Stimulated activated CD4-positive, alpha-beta T cell treated with anti-CD3 and anti-CD28 coated beads, TNF-alpha, amount 100 ng/mL, for 1 hour (primary cell): ENCODE measurements around the gene C1orf210.

ENCODE experiments used
- DNase-seq, 3 donors: peaks; one replicate each; pipeline ENCODE4 v3.0.0-alpha.2; 2020; ENCODE audit warnings: low read depth in 3 of 3, low spot score in 1 of 3

The C1orf210 gene

DNA sequence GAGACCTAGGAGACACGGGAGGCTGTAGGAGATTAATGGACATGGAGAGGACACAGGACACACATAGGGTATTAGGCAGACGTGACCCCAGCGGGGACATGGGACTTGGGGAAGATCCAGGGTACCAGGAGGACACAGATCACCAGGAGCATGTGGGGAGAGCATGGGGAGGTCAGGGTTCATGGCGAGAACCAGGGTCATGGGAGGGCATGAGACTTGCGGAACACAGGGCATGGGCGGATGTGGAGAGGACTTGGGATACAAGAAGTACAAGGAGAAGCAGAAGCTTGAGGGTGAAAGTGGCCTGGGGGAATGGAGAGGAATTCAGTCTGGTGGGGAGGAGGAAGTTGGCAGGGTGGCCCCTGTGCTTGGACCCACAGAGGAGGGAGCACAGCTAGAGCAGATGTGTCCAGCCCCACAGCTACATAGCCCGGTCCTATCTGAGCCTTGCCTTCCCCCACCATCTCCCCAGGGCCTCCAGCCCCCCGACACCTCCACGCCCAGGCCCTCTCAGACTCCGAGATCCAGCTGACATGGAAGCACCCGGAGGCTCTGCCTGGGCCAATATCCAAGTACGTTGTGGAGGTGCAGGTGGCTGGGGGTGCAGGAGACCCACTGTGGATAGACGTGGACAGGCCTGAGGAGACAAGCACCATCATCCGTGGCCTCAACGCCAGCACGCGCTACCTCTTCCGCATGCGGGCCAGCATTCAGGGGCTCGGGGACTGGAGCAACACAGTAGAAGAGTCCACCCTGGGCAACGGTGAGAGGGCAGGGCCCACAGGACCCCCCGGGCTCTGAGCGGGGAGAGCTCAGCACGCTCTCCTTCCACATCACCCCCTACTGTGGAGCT is 27.5 kb upstream of the C1orf210 start:
- no peak for DNase-seq

DNA sequence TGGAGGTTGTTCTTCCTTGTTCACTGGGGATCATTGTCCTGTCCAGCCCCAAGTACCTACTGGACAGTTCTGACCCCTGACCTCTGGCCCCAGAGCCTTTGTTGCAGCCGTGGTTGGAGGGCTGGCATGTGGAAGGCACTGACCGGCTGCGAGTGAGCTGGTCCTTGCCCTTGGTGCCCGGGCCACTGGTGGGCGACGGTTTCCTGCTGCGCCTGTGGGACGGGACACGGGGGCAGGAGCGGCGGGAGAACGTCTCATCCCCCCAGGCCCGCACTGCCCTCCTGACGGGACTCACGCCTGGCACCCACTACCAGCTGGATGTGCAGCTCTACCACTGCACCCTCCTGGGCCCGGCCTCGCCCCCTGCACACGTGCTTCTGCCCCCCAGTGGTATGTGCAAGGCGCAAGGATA is 26.8 kb upstream of the C1orf210 start:
- no peak for DNase-seq

DNA sequence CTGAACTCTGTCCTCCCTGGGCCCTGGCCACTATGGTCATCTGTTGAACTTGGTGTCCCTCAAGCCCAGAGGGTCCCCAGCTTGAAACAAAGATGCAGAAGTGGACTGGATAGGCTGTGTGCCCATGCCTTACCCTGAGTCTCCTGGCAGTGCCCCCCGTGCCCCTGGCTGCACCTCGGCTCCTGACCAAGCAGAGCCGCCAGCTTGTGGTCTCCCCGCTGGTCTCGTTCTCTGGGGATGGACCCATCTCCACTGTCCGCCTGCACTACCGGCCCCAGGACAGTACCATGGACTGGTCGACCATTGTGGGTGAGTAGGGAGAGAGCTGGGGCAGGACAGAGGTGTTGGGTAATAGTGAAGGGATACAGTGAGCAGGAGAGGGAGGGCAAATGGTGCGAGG is 26.1 kb upstream of the C1orf210 start:
- no peak for DNase-seq

DNA sequence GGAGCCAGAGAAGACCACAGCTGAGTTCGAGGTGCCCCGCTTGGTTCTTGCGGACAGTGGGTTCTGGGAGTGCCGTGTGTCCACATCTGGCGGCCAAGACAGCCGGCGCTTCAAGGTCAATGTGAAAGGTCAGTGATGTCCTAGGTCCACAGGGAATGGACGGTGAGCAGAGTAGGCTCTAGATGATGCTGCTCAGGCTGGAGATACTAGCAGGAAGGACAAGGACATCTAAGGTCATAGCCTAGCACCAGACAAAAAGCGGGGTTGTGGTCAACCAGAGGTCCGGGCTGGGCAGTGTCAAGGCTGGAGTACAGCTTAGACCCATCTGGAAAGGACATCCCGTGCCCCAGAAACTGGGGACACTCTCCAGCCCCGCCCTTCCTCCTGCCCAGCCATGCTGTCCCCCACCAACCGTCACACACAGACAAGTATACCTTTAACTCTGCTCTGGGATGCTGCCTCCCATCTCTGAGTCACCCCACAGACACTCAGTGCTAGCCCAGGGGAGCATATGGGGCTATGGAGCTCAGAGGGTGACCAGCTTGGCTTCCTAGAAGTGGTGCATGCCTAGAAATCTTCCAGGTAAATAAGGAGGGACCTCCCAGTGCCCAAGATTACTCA is 24.1 kb upstream of the C1orf210 start:
- DNase-seq, result no peak

DNA sequence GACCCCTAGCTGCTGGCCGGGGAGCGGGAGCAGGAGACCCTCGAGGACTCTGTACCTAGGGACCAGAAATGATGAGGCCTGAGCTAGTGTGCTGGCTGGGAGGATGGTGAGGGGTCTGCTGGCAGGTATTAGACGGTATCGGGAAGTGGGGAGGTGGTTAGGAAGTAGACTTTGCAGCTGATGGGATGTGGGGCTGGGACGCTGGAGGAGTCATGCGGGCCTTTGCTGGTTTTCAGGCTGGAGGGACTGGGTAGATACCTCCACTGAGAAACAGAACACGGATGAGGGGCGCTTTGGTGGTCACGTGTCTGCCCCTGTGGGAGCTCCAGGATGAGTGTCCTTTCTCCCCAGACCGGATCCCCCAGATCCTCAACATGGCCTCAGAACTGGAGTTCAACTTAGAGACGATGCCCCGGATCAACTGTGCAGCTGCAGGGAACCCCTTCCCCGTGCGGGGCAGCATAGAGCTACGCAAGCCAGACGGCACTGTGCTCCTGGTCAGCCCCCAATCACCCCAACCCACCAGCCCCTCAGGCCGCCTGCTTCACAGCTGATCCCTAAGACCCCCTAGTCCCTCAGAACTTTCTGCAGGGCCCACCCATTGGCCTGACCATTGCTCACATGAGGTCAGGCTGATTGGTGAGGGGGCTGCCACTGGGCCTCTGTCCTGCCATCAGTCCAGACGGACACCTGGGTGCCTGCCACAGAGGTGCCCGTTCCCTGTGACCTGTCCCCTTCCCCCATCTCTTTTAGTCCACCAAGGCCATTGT is 23.4 kb upstream of the C1orf210 start:
- no peak for DNase-seq

DNA sequence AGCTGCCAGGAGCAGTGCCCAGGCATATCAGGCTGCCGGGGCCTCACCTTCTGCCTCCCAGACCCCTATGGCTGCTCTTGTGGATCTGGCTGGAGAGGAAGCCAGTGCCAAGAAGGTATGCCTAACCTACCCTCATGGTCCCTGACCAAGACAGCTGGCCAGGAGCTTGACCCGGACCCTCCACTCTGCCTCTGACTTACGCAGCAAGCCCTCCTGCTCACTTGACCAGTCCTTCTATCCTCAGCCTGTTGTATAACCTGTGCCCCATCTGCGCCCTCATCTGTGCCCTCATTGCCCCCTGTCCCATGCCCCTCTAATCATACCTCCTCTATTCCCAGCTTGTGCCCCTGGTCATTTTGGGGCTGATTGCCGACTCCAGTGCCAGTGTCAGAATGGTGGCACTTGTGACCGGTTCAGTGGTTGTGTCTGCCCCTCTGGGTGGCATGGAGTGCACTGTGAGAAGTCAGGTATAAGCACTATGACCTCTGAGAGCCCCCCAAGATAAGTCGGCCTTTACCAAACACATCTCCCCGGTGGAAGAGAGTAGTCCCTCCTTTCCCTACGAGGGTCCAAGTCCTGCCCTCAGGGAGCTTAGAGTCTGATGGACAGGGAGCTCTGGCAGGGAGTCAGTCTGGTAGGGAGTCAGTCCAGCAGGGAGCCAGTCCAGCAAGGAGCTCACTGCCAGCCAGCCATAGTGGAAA is 22.2 kb upstream of the C1orf210 start:
- no peak for DNase-seq

DNA sequence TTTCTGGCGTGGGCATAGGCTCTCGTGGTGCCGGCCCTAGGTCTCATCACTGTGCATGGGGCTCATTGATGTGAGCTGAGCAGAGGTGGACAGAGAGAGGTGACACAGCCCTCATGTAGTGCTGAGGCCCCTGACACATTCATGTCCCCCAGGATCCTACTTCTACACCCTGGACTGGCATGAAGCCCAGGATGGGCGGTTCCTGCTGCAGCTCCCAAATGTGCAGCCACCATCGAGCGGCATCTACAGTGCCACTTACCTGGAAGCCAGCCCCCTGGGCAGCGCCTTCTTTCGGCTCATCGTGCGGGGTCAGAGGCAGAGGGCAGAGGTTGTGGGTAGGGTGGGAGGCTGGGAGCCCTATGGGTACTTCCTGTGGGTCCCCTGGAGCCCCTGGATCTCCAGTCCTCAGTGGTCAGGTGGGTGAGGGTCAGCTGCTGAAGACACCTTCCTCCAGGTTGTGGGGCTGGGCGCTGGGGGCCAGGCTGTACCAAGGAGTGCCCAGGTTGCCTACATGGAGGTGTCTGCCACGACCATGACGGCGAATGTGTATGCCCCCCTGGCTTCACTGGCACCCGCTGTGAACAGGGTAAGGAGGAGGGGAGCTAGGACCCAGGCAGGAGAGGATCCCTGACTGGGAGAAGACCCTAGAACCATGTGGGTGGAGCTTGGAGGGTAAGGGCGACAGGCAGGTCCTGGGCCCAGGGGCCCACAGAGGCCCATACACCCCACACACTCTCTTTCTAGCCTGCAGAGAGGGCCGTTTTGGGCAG is 21.5 kb upstream of the C1orf210 start:
- DNase-seq, result no peak

DNA sequence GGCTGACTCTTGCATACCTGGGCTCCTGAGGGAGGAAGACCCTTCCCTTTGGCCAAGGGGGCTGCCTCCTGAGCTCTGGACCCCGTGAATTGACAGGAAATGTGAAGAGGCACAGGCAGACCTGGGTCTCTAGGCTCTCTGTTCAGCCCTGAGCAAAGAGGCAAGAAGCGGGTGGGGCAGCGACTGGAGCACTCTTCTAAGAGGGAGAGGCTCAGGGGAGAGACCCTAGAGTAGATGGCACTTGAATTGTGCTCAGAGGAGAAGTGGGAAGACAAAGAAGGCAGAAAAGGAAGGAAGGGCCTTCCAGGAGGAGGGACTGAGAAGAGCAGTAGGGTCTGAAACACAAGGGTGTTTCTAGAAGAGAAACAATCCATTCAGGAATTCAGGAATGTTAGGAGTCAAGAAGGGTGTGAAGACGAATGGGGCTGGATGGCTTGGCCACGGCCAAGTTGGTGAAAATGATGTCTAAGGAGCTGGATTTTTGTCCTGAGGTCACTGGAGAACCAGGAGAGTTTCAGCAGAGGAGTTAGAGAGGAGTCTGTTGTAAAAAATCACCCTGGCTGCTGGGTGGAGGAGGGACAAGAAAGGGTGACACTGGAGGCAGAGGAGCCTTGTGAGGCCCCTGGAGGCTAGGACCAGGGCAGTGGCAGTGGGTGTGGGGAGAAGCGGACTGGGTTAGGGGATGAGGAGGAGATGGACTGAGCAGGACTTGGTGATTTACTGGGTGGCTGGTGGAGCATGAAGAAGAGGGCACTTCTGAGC is 20.7 kb upstream of the C1orf210 start:
- no peak for DNase-seq

DNA sequence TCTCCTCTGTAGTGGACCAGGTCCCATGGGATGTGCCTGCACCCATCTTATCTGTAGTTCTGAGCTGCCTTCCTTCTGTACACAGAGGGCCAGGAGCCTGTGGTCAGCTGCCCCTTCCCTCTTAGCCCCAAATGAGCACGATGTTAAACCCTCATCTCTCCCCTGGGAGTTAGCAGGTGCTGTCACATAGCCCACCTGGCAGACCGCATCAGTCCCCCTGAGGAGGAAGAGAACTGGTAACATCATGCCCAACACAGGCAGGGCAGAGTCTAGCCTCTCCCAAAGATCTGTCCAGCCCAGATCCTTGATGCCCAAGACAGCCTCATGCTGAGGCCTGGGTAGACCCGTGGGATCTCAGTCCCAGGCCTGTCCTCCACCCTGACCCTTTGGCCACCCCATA is 20.1 kb upstream of the C1orf210 start:
- no peak for DNase-seq

DNA sequence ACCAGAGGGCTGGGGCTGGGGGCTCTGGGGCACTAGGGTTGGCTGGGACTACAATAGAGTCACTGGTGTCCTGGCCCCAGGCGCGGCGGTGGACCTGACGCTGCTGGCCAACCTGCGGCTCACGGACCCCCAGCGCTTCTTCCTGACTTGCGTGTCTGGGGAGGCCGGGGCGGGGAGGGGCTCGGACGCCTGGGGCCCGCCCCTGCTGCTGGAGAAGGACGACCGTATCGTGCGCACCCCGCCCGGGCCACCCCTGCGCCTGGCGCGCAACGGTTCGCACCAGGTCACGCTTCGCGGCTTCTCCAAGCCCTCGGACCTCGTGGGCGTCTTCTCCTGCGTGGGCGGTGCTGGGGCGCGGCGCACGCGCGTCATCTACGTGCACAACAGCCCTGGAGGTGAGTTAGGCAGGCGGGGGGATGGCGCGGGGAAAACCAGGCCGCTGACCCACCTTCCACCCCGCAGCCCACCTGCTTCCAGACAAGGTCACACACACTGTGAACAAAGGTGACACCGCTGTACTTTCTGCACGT is 19.5 kb upstream of the C1orf210 start:
- DNase-seq, result no peak

DNA sequence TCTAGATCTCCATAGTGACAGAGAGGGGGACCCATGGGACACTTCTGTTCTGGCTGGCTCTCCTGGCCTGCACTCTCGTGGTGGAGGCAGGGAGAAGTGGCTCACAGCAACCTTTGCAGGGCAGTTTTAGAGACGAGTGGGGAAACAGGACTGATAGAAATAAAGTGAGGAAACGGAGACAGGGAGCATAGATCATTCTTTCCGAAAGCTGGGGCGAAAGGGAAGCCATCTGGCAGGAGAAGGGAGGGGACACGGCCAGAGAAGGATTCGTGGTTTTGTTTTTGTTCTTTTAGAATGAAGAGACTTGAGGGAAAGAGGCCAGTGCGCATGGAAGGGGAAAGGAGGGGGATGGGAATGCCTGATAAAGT is 18.9 kb upstream of the C1orf210 start:
- no peak for DNase-seq

DNA sequence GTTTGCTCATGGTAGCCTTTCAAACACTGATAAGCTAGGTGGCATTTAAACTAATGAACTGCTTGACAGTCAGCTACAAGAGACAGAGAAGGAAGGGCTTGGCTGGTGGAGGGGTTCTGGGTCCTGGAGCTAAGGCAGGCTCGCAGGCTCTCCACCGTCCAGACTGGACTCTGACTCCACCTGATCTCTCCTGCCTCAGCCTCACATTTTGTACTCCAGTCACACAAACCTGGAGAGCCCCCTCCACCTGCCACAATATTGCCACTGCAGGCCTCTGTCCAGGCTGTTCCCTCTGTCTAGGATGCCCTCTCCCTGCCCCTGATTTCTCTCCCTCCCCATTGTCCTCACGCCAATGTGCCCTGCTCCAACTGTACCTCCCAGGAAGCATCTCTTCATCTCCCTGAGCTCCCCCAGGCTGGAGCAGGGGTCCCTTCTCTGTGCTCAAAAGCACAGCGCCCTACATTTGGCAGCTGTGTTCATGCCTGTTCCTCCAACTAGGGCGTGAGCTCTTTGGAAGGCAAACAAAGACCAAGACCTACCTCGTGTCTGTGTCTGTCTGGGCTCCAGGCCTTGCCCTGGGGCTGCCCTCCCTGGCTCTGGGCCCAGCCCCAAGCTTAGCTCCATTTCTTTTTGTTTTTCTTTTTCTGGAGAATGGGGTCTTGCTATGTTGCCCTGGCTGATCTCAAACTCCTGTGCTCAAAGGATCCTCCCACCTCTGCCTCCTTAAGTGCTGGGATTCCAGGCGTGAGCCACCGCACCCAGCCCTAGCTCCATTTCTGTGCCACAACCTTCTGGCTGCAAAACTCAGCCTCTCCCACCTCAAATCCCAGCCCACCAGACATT is 18.3 kb upstream of the C1orf210 start:
- no peak for DNase-seq

DNA sequence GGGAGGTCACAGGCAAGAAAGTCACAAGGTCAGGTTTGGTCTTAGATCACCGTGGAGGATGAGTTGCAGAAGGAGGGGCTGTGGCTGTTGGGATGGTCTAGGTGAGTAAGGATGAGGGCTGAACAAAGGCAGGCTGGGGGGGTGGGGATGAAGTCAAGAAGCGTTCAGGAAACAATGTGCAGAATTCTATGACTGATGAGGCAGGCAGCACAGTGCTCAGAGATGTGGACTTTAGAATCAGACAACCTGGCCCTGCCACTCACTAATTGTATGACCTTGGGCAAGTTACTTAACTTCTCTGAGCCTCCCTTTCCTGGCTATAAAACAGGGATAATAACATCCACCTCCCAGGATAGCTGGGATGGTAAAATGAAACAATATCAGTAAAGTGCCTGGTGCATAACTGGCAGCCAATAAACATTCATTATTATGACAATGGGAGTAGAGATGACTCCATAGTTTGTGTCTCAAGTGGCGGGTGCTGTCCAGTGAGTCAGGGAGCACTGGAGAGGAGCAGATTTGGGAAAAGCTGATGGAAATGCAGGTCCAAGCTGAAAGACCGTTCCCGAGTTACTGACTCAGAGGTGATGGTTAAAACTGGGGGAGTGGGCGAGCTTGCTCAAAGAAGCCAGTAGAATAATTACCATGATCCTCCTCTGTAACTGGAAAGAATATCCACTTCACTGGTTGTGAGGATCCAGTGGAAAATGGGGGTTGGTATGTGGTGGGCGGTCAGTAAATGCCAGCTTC is 17.5 kb upstream of the C1orf210 start:
- no peak for DNase-seq

DNA sequence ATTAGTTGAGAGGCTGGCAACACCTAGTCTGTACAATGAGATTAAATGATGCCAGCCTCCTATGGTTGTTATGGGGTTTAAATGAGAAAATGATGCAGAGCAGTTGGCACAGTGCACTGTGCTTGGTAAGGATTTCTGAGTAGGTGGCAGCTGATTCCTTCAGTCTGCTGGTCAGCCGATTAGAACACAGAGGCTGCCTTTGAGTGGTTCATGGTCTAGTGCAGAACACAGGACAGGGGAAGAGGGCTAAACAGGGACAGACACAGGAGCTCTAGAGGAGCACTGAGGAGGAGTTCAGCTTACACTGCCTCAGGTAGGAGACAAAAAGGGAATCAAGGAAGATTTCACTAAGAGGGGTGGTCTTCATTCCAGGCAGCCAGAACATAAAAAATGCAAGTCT is 16.8 kb upstream of the C1orf210 start:
- DNase-seq, result no peak

DNA sequence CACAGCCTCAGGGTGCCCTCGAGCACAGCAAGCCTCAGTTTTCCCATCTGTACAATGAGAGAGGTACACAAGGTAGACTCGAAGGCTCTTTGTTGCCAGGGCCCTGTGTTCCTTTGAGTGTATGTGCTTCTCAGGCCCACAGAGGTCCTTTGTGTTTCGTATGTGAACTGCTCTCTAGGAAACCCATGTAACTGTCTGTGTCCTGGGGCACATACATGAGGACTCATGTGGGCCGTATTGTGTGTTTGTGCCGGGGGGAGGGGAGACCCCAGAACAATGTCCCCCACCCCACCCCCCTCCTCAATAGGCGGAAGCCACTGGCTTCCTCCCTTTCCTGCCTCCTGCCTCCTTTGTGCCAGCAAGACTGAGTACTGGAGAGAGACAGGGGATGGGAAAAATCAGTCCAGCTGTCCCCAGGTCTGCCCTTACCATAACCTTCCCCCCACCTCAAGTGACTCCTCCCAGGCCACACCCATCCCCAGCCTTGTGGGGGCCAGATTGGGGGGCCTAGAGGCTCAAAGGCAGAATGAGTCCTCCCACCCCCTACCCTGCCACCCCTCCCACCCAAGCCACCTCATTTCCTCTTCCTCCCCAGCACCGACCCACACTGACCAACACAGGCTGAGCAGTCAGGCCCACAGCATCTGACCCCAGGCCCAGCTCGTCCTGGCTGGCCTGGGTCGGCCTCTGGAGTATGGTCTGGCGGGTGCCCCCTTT is 15.2 kb upstream of the C1orf210 start, which contains the start of gene TIE1:
TSS of gene TIE1 (plus strand) at position 605 of the 717 bp plus-strand sequence. CDS start at position 695, 90 bp downstream.
- no peak for DNase-seq

DNA sequence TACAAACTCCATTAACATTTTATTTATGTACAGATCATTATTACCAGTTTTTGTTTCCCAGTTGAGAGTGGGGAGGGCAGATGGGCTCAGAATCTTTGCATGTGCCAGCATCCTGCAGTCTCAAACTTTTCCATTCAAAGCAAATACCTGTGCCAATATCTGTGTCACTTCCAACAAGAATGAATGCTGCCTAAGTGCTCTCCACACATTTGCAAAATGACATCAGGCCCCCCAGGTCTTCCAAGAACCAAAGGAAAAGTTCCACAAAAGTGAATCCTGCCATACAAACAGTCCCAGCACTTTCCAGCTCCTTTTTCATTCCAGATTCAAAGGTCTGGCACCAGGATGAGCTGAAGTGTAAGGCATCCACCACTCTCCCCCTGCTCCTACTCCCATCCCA is 13.7 kb upstream of the C1orf210 start:
- DNase-seq, result no peak

DNA sequence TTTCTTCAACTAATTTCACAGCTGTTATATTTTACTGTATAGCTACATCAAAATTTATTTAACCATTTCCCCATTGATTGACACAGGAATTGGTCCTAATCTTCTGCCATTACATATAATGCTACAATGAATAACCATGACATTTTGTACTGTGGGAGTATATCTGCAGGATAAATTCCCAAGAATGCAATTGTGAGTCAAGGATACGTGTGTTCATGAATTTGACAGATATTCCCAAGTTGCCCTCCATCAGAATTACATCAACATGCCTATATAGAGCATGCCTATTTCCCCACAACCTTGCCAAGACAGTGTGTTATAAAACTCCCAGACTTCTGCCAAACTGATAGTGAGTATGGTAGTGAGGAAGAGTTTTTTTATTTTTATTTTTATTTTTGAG is 12.7 kb upstream of the C1orf210 start:
- DNase-seq, result no peak
